ENCODE data around the gene CEP170B. TPM values are rescaled to one million over a fixed set of nuclear protein-coding genes. Genes with fewer than 3 reads are reported as not detected.
"Not testable (repeated sequence)": the region's sequence is repeated elsewhere in the genome, so short reads cannot be mapped to it uniquely, and the experiment has no call there.

CEP170B gene
- total RNA-seq, 1 donor from 2014 or later: 3.8 TPM

GRCh38 chr14:104888489-104889374, 23.7 kb downstream of the CEP170B start:
- intact Hi-C loops (cut with micrococcal nuclease): no loop called here

- intact Hi-C loops (cut with micrococcal nuclease): no loop called here
Measured at GRCh38 chr14:104889375-104889757, 24.3 kb downstream of the CEP170B start.

- intact Hi-C loops (cut with micrococcal nuclease): not testable (repeated sequence)
Measured at GRCh38 chr14:104890292-104890691, 25.2 kb downstream of the CEP170B start.

GRCh38 chr14:104891121-104891551, 26.1 kb downstream of the CEP170B start:
- intact Hi-C loops (cut with micrococcal nuclease): no loop called here

GRCh38 chr14:104891664-104892530, 26.8 kb downstream of the CEP170B start:
- intact Hi-C loops (cut with micrococcal nuclease): no loop called here

- intact Hi-C loops (cut with micrococcal nuclease): no loop called here
Measured at GRCh38 chr14:104892531-104893434, 27.7 kb downstream of the CEP170B start.

GRCh38 chr14:104893435-104894207, 28.6 kb downstream of the CEP170B start:
- intact Hi-C loops (cut with micrococcal nuclease): no loop called here

- intact Hi-C loops (cut with micrococcal nuclease): no loop called here
Measured at GRCh38 chr14:104894331-104895206, 29.5 kb downstream of the CEP170B start.

- intact Hi-C loops (cut with micrococcal nuclease): no loop called here
Measured at GRCh38 chr14:104895207-104895785, 30.2 kb downstream of the CEP170B start.

- intact Hi-C loops (cut with micrococcal nuclease): no loop called here
Measured at GRCh38 chr14:104895786-104896661, 31.0 kb downstream of the CEP170B start.

- intact Hi-C loops (cut with micrococcal nuclease): no loop called here
Measured at GRCh38 chr14:104897330-104898194, 32.5 kb downstream of the CEP170B start.

- intact Hi-C loops (cut with micrococcal nuclease): no loop called here
Measured at GRCh38 chr14:104898195-104898558, 33.1 kb downstream of the CEP170B start.

- intact Hi-C loops (cut with micrococcal nuclease): no loop called here
Measured at GRCh38 chr14:104898870-104899510, 33.9 kb downstream of the CEP170B start.

- intact Hi-C loops (cut with micrococcal nuclease): no loop called here
Measured at GRCh38 chr14:104899781-104900180, 34.7 kb downstream of the CEP170B start.

GRCh38 chr14:104900639-104901512, 35.8 kb downstream of the CEP170B start:
- intact Hi-C loops (cut with micrococcal nuclease): no loop called here

GRCh38 chr14:104903990-104904389, 38.9 kb downstream of the CEP170B start:
- intact Hi-C loops (cut with micrococcal nuclease): no loop called here

Data from T-helper 2 cell treated with Interferon-gamma antibody and Interleukin-4, amounts not matched to agents 100 ng/mL and 5 ng/mL, for 36 hours (primary cell).